GOT3 (cell line): Measurements from ENCODE around the gene CD3G.
"Not testable (repeated sequence)": the region's sequence is repeated elsewhere in the genome, so short reads cannot be mapped to it uniquely, and the experiment has no call there.

ENCODE experiments used
- DNase-seq: peaks from one replicate; lab custom pipeline; 2025; ENCODE audit warnings: mixed read lengths; lab: John Stamatoyannopoulos, UW

CD3G gene

GRCh38 chr11:118343981-118344515 is at the start of gene CD3G:
TSS of gene CD3G (plus strand) at chr11:118344344. CDS start at chr11:118344424, 80 bp downstream.
- DNase-seq = no peak

GRCh38 chr11:118295199-118295598 is 48.9 kb upstream of the CD3G start:
- no peak for DNase-seq

- DNase-seq = no peak
These were observed 48.2 kb upstream of the CD3G start for GRCh38 chr11:118295815-118296454.

GRCh38 chr11:118301600-118302195 is 42.4 kb upstream of the CD3G start:
- DNase-seq = no peak

GRCh38 chr11:118304227-118304567 is 39.9 kb upstream of the CD3G start:
- DNase-seq = no peak

GRCh38 chr11:118304568-118305248 is 39.4 kb upstream of the CD3G start, which contains the start of gene CD3E:
TSS of gene CD3E (plus strand) at chr11:118304730. CDS start at chr11:118304953, 223 bp downstream.
- DNase-seq = no peak

GRCh38 chr11:118305726-118306125 is 38.4 kb upstream of the CD3G start:
- DNase-seq = no peak

GRCh38 chr11:118306556-118306955 is 37.6 kb upstream of the CD3G start:
- DNase-seq = no peak

GRCh38 chr11:118308995-118309528 is 35.1 kb upstream of the CD3G start:
- not testable (repeated sequence) for DNase-seq

- DNase-seq = no peak
These were observed 33.9 kb upstream of the CD3G start for GRCh38 chr11:118310271-118310670.

GRCh38 chr11:118310781-118311485 is 33.2 kb upstream of the CD3G start:
- DNase-seq = no peak

- DNase-seq = no peak
These were observed 32.6 kb upstream of the CD3G start for GRCh38 chr11:118311518-118311917.

GRCh38 chr11:118312328-118312727 is 31.8 kb upstream of the CD3G start:
- DNase-seq = no peak

GRCh38 chr11:118313242-118313641 is 30.9 kb upstream of the CD3G start:
- DNase-seq = no peak

- DNase-seq = no peak
These were observed 29.1 kb upstream of the CD3G start for GRCh38 chr11:118314988-118315411.

GRCh38 chr11:118318124-118318523 is 26.0 kb upstream of the CD3G start:
- no peak for DNase-seq

- DNase-seq = no peak
These were observed 25.4 kb upstream of the CD3G start for GRCh38 chr11:118318581-118319336.

GRCh38 chr11:118319337-118319707 is 24.8 kb upstream of the CD3G start:
- DNase-seq = no peak

GRCh38 chr11:118320515-118320914 is 23.6 kb upstream of the CD3G start:
- no peak for DNase-seq

GRCh38 chr11:118321386-118322082 is 22.6 kb upstream of the CD3G start:
- DNase-seq = no peak

GRCh38 chr11:118322721-118323120 is 21.4 kb upstream of the CD3G start:
- no peak for DNase-seq
